IPS-NIHi11 (cell line): ENCODE measurements around the gene SENP2.
"Not testable (repeated sequence)": the region's sequence is repeated elsewhere in the genome, so short reads cannot be mapped to it uniquely, and the experiment has no call there.

Source experiments
- DNase-seq: peaks from one replicate; pipeline ENCODE4 v3.0.0; 2012; ENCODE audit warnings: mixed read lengths, low spot score

The SENP2 gene

DNA sequence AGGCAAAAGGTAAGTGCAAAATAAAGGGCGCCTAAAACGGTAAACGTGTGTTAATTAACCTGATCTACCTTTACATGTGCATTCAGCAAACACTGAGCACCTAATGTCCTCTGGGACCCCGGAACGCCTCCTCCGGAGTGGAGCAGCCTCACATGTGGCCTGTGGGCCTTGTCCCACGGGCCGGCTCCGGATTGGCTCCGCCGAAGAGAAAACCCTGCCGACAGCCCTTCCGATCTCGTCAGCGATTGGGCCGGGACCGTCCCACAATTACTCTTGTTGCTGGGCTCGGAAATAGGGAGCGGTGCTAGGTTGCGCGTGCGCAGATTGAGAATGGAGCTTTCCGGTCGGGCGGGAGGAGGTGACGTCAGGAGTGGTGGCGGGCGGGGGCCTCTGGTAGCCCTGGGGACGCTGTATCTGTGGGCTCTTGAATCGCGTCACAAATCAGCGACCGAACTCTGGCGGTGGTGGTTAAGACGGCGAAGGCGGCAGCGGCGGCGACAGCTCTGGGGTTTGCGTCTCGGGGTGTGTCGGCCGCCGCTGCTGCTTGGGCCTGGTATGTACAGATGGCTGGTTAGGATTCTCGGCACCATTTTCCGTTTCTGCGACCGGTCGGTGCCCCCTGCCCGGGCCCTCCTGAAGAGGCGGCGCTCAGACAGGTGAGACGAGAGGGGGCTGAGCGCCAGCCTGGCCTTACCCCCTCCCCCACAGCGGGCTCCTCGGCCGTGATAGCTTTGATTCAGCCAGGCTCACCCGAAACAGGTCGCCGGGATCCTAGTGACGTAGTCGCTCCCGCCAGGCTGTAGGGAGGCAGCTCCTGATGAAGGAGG lies at the start of gene SENP2:
SENP2 (plus strand) TSS at position 437 of the 827 bp plus-strand sequence; CDS start at position 556, 119 bp downstream.
- peak; percentile 94 for DNase-seq

DNA sequence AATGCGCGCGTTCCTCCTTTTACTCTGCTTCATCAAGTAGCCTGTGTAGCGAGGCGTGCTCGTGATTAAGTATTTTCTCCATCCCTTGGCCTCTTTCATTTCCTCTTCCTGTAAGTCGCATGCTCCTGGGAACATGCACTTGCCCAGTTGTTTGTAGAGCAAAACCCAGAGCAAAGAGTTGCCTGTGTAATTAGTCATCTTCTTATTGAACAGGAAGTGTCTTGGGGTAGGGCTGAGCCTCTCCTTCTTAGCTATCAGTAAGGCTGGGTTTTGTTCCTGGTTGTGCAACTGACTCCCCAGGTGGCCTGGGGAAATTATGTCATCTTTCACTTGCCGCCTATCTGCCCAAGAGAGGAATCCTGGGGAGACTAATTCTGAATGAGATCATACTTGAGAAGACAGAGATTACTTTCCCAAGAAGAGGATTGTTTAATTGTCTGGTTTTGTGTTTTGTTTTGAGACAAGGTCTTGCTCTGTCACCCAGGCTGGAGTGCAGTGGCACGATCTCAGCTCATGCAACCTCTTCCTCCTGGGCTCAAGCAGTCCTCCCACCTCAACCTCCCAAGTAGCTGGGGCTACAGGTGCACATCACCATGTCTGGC lies 48.6 kb upstream of the SENP2 start:
- no peak for DNase-seq

DNA sequence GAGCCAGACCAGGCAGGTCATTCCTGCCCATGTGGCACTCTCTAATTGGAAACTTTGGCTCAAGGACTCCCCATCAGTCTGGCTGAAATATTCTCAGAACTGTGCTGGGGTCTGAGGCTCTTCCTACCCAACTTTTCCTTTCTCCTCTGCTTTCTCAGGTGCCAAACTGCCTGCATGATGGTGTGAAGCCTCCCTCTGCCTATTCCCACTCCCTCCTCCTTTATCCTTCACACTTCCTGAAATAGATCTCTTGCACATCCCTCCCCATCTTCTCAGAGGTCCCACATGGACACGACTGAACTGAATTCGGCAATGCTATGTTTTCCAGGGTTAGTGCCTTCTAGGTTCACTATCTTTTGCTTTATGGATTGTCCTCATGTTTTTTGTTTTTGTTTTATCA lies 46.2 kb upstream of the SENP2 start:
- no peak for DNase-seq

DNA sequence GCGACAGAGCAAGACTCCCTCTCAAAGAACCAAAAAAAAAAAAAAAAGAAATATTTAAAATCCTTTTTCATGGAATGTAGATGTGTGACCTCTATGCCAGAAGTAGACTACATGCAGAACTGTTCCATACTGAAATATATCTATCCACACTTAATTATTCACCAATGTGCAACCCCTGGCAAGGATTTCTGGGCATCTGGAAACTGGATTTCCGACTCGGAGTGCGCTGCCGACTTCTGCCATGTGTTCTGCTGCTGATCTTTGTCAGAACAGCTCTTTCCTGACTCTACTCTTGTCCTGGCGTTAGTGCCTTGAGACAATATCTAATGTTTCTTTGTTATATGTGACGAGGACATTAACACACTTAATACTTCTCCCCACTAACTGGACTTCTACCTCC lies 45.4 kb upstream of the SENP2 start:
- DNase-seq, result no peak

DNA sequence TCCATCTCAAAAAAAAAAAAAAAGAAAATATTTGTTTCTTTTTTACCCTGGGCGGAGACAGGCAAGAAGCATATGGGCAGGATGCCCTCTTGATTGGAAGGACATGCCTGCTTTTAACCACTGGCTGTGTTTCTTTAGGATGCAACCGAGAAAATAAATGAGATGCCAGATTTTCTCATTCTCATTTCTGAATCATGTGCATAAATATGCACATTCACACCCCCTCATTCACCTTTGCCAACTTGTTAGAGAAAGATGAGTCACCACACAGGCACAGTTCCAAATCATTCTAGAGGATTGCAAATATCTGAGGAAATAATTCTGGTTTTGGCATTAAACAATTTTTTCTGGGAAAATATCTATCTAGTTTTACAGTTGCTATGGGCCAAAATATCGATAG lies 37.0 kb upstream of the SENP2 start:
- DNase-seq, result peak; percentile 27

DNA sequence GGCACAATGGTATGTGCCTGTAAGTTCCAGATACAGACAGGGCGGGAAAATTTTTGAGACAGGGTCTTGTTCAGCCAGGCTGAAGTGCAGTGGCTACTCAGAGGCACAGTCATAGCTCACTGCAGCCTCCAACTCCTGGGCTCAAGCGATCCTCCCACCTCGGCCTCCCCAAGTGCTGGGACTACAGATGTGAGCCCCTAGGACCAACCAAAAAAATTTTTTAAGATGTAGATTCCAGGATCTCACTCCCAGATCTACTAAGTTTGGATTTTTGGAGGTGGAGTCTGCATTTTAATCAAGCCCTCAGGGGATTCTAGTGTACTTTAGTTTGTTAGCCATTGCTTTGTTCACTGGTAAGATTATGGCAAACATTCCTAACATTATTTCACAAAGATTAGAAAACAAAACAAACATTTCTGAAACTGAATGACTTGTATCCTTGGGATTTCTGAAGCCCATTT lies 36.4 kb upstream of the SENP2 start:
- DNase-seq, result no peak

DNA sequence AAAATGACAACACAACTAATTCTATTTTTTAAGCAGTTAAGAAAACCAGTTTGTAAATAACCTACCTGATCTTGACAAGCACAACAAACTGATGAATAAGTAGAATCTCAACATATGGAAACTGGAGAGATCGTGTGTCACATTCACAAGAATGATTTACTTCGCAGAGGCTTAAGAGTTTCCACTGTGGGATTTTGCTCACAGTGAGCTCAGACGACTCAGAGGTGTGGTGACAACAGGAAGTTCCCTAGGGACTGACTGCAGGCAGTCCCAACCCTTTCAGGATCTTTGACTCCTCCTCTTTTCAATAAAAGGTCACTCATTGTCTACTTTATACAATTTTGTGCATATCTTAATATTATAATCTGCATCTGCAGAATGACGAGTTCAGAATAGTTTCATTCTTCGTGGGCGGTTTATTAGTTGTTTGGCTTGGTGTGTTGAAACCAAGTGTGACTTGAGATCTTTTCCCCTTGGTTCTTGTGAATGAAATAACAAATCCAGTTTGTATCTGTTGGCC lies 33.7 kb upstream of the SENP2 start, which contains the start of gene LIPH:
LIPH (minus strand) TSS at position 231 of the 520 bp plus-strand sequence; CDS start at position 114, 117 bp downstream.
- peak; percentile 48 for DNase-seq

DNA sequence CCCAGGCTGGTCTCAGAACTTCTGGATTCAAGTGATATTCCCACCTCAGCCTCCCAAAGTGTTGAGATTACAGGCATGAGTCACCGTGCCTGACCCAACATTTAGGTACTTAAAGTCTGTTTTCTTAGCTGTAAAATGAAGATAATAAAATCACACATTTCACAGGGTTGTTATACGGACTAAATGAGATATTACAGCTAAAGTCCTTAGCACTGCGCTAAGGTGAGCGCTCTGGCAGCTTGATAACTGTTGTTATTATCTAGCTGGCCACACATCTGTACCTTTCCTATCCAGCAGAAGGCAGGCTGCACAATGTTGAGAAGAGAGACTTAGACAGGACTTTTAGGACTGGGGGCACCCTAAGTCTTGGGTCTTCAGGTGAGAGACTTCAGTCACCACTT lies 31.0 kb upstream of the SENP2 start:
- DNase-seq, result no peak

DNA sequence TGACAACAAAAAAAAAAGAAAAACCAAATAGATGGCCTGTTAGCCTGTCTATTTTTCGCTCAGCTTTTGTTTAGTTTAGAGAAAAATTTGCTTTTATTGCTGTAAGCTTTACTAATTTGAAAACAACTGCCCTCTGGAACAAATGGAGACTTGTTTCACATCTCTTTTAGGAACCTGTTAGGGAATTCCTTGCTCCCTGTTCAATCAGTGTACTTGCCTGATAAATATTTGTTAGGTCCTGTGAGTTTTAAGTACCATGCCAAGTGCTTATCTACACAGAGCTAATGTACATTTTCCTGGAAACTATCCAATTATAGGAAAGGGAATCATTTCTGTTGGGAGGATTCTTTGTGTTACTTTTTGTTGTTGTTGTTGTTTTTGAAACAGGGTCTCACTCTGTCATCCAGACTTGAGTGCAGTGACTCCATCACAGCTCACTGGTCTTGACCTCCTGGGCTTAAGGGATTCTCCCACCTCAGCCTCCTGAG lies 30.2 kb upstream of the SENP2 start:
- DNase-seq, result no peak

DNA sequence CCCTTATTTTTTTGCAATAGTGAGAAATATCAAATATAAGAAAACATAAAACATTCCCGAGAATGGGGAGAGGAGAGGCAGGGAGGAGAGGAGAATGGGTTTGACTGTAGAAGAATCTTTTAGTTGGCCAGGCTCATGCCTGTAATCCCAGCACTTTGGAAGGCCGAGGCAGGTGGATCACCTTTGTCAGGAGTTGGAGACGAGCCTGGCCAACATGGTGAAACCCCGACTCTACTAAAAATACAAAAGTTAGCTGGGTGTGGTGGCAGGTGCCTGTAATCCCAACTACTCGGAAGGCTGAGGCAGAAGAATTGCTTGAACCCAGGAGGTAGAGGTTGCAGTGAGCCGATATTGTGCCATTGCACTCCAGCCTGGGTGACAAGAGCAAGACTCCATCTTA lies 29.5 kb upstream of the SENP2 start:
- DNase-seq, result not testable (repeated sequence)

DNA sequence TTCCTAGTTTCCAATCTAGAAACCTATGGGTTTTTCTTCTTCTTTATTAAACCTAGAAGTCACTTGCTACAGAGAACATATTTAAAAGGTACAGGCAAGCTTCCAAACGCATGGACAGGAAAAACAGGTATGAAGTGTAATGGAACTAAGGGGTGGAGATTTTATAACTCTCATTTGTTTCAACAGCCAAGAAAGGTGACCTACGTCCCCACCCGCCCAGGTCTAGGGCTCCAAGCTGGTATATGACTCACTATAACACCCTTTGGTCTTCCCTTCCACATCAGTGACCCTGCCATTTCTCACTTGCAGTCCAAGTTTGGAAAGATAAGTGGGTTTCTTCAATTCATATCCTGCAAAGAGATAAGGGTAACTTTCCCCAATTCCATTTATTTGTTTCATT lies 27.7 kb upstream of the SENP2 start:
- DNase-seq, result peak; percentile 55

DNA sequence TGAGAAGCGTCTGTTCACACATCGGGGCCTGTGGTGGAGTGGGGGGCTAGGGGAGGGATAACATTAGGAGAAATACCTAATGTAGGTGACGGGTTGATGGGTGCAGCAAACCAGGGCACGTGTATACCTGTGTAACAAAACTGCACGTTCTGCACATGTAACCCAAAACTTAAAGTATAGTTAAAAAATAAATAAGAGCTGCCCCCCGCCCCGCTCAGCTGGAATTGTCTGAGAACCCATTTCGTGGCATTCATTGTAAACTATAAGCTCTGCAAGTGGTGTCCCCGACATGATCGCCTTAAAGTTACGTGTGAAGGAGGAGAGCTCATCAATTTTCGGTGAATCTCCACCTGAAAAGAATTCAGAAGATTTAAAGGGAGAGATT lies 26.4 kb upstream of the SENP2 start:
- DNase-seq, result no peak

DNA sequence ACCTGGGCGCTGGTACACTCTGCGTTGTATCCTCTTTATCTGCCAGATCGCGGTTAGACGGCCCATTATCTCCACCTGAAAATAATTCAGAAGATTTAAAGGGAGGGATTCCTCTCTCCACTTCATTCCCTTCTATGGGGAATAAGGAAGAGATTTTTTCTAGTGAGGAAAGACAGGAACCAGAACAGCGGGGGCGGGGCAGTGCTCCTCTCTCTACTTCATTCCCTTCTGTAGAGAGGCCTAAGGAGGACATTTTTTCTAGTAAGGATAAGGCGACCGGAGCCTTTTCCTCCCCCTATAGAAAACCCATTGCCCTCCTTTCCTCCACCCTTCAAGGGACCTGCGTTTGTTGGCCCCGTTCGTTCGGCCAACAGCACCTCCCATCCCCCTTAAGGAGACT lies 25.4 kb upstream of the SENP2 start:
- no peak for DNase-seq

DNA sequence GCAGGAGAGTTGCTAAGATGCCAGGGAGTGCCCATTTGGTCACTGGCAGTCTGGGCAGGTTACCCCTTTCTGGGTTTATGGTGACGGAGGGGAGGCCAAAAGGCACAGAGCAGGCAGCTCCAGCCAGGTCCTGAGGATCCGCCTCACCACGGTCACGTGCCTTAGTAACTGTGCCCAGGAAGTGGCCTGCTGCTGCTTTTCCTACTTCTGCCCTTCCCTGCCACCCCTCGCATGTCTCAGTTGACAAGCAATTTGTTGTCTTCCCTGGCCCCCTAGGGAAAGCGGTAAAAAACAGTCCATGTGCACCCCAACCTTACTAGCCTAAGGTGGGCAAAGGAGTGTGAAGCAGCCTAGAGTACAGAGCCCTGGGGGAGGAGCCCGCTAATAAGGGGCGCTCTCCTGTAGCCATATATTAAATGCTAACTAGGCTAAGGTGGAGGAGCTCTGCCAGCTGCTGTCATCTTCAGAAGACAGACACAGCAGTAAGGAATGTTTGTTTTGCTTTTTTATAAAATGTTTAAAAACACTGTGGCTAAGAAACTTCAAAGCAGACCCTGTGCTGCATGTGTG lies 24.6 kb upstream of the SENP2 start:
- no peak for DNase-seq

DNA sequence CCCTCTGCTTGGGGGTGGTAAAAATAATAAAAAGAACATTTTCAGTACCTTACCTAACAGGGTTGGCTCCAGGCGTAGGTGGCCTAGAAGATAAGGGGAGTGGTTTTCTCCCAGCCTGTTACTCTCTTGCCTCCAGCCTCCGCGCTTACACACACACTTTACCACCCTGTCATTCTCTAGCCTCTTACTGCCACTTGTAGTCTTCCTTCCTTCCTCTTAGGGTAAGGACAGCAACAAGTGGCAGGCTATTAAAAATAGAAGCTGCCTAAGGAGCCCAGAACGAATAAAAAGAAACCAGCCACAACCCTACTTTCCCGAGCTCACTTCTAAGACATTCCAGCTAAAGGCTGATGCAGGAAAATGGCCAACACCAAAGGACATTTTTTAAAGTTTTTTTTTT lies 24.1 kb upstream of the SENP2 start:
- no peak for DNase-seq

DNA sequence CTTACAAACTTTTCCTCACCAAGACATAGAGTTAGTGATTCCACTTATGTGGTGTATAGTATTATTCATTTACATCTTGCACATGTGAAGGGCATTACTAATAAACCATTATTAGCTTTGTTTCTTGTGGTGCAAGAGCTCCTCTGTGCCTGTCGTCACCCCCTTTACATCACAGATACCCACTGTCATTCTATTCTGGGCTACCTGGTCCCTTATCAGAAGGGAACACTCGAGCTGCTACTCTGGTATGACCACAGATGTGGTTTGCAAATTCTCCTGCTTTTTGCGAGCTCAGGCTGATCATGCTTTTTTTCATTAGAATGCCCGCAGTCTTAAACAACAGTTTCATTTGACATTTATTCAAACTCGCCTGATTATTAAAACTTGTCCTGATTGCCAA lies 13.9 kb upstream of the SENP2 start:
- DNase-seq, result no peak

DNA sequence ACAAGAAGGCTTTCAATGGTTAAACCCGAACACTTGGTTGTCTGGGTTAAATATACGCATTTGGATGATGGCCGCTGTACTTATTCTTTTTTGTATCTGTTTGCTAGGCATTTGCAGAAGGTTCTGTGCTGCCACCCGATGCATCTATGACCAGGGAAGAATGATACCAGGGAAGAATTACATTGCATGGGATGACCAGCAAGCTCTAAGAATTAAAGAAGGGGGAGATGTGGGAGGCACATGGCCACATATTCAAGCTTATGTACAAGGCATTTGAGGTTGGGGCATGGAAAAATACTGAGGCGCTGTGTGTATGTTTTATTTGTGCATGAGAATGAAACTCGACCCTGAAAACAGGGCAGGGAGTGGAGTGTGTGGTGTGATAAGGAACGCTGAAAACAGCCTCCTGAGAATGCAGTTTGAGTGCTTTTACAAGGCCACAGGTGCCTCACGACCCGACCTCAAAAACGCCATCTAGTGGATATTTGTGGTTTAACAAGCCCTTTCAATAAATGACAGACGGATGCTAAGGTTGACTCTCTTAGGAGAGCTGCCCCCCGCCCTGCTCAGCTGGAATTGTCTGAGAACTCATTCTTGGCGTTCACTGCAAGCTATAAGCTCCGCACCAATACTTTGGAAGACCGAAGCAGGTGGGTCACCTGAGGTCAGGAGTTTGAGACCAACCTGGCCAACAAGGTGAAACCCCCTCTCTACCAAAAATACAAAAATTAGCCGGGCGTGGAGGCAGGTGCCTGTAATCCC lies 10.8 kb upstream of the SENP2 start:
- DNase-seq, result peak; percentile 54

DNA sequence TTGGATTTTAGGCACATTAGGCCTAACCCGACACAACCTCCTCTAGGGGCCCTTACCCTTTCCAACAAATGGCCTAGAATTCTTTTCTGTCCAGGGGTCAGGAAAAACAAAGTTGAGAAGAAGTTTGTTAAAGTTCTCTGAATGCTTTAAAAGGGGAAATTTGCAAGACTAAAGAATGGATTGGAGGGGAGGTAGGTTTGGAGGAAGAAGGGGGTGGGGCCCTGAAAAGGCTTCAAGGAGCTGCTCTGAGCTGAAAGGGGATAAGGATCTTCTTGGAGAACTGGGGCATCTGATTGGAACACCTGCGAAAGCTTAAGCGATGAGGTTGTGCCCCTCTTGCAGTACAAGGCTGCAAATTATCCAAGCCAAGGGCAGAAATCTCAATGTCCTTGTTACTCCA lies 3.9 kb upstream of the SENP2 start:
- peak; percentile 52 for DNase-seq

DNA sequence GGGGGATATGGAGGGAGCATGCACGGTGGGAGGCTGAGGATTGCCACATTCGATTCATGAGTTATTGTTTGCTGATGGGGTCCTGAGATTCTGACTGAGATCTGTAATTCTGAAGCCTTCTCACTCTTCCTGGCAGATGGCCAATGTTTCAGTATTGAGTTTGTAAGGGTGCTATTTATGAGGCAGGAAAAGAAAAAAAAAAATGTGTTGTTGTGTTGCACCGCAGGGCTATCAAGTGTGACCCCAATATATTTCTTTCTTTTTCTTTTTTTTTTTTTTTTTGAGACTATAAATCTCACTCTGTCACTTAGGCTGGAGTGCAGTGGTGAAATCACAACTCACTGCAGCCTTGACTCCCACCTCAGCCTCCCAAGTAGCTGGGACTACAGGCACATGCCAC lies 3.2 kb upstream of the SENP2 start:
- no peak for DNase-seq

DNA sequence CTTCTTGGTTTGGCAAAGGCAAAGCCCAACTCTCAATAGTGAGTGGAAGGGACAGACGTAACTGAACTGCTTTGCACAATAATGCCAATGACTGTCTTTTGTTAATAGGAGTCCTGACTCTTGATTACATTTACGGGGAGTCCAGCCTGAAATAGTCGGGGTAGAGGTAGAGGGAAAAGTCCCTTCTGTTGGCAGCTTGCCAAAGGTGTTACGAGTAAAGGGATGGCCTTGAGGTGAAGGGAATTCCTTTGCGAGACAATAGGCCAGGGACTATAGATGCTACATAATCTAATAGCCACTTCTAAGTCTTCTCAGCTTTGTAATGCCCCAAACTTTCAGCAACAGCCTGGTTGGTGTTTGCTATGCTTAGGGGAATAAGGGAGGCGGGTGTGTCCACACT lies 2.2 kb upstream of the SENP2 start:
- no peak for DNase-seq

DNA sequence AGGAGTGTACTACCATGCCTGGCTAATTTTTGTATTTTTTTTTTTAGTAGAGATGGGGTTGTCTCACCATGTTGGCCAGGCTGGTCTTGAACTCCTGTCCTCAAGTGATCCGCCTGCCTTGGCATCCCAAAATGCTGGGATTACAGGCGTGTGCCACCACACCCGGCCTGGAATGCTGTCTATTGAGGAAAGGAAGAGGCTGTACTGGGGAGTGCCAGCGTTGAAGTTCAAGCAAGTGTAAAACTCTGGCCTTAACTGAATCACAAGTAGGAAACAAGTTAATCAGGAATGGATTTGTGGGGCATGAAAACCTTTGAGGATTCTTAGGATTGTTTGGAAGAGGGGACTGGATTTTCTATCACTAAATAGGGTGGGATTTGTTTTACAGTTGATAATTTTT lies 1.4 kb upstream of the SENP2 start:
- no peak for DNase-seq

DNA sequence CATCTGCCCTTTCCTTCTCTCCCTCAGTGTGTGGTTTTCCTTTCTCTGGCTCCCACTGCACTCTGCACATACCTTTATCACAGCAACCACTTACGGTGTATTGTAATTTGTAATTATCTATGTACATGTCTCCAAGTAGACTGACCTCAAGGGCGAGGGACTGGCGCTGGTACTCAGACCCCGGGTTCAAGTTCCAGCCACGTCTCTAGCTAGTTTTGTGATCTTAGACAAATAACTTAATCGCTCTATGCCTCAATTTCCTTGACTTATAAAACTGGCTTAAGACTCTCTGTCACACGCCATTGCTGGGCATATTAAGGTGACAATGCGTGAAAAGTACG lies 607 bp upstream of the SENP2 start:
- DNase-seq, result no peak
